Tibial nerve (tissue), 4 donors: ENCODE measurements around the gene FAS. TPM values are rescaled to one million over a fixed set of nuclear protein-coding genes. Genes with fewer than 3 reads are reported as not detected.

Experiments
- DNase-seq, 2 donors: peaks; one replicate each; pipeline ENCODE4 v3.0.0-alpha.2; 2019; ENCODE audit warnings: low spot score in 2 of 2
- H3K27ac ChIP-seq, 4 donors: fragments of 200-600 bp; sonication (generic) in 3 of 4; one replicate each; pipeline ENCODE4 v1.5.1; 2017 to 2019; ENCODE audit warnings: mild to moderate bottlenecking in 1 of 4
- H3K27me3 ChIP-seq, 2 donors: fragments of 200-600 bp; sonication (generic) in 1 of 2; one replicate each; pipeline versions ENCODE4 v1.5.1 to v1.6.0; 2017 to 2019
- H3K36me3 ChIP-seq, 3 donors: fragments of 200-600 bp; sonication (generic); one replicate each; pipeline ENCODE4 v1.5.1; 2018 to 2019
- H3K4me1 ChIP-seq, 4 donors: fragments of 200-600 bp; sonication (generic) in 3 of 4; one replicate each; pipeline ENCODE4 v1.5.1; 2017 to 2019
- H3K4me3 ChIP-seq, 4 donors: fragments of 200-600 bp; sonication (generic) in 3 of 4; one replicate each; pipeline ENCODE4 v1.5.1; 2017 to 2019; ENCODE audit warnings: mild to moderate bottlenecking in 1 of 4, moderate library complexity in 1 of 4
- H3K9me3 ChIP-seq, 4 donors: fragments of 200-600 bp; sonication (generic) in 3 of 4; one replicate each; pipeline ENCODE4 v1.5.1; 2017 to 2019
- EP300 ChIP-seq, 2 donors: sonication (generic); formaldehyde crosslinking; IDR thresholded peaks; one replicate each; pipeline ENCODE4 v1.6.1; 2017; ENCODE audit warnings: antibody characterized with exemption in 2 of 2, mild to moderate bottlenecking in 1 of 2
- POLR2A ChIP-seq, 2 donors: fragments of 450-650 bp; IDR thresholded peaks; one replicate each; pipeline ENCODE4 v1.6.1; 2017; ENCODE audit warnings: antibody characterized with exemption in 2 of 2, mild to moderate bottlenecking in 2 of 2, moderate library complexity in 2 of 2
- WGBS, 2 donors: methylation state at CpG; one replicate each; pipeline ENCODE4 v1.1.5; 2018; 5-methylcytosine and 5-hydroxymethylcytosine counted together
- total RNA-seq, 4 donors: library from RNA; depleted of rRNA; stranded (reverse); fragments of >200 nt; gene quantifications; one replicate each; pipeline ENCODE4 v1.1.0, GENCODE V29; 2016
- TF ChIP-seq, protein P1 (sequence below), 5 experiments: fragments of 200-600 bp in 3 of 5; fragments of 450-650 bp in 2 of 5; sonication (generic) in 3 of 5; IDR thresholded peaks; one replicate each; pipeline ENCODE4 v1.5.1; 2016 to 2019; ENCODE audit warnings: antibody characterized with exemption in 5 of 5, mild to moderate bottlenecking in 3 of 5, moderate library complexity in 2 of 5

The FAS gene
- total RNA-seq, 4 donors from 2014 or later, result 18.4 to 32.2 (median 20.9) TPM

DNA sequence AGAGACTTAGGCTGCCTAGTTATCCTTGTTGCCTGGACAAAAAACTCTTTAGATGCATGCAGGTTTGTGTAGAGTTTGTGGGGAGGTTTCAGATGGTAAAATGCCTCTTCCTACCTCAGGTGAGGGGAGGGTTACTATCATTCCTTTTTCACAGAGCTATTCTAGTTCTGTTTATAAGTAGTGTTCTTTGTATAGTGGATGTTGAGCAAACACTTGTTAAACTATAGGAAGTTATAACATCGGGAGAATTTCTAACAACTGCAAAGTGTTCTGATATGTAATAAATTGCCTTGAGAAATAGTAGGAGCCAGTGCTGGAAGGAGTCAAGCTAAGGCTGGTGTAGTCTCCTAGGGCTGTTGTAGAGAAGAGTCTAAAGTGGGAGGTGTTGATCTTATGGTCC lies 6.7 kb upstream of the FAS start:
- H3K27ac ChIP-seq, result peak overlapping the region in 1 of 4 donors; percentile 15
- 72% methylated on average over 1 of the region's 1 CpG for WGBS, 2 donors
- no peaks in the 10 kb centered on the region for H3K9me3 ChIP-seq
- no peak for DNase-seq
- no peaks in the 10 kb centered on the region for H3K27me3 ChIP-seq
- H3K36me3 ChIP-seq, result no peaks in the 10 kb centered on the region
- H3K4me1 ChIP-seq, result peaks cover 0 to 27% (median 0%) of the 10 kb centered on the region in 4 donors
- TF ChIP-seq, protein P1, sequence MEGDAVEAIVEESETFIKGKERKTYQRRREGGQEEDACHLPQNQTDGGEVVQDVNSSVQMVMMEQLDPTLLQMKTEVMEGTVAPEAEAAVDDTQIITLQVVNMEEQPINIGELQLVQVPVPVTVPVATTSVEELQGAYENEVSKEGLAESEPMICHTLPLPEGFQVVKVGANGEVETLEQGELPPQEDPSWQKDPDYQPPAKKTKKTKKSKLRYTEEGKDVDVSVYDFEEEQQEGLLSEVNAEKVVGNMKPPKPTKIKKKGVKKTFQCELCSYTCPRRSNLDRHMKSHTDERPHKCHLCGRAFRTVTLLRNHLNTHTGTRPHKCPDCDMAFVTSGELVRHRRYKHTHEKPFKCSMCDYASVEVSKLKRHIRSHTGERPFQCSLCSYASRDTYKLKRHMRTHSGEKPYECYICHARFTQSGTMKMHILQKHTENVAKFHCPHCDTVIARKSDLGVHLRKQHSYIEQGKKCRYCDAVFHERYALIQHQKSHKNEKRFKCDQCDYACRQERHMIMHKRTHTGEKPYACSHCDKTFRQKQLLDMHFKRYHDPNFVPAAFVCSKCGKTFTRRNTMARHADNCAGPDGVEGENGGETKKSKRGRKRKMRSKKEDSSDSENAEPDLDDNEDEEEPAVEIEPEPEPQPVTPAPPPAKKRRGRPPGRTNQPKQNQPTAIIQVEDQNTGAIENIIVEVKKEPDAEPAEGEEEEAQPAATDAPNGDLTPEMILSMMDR (IDR thresholded peaks at IDR 0.05), result no peak
- TF ChIP-seq POLR2A (IDR thresholded peaks at IDR 0.05) (no peak), EP300 (IDR thresholded peaks at IDR 0.05) (no peak)
- H3K4me3 ChIP-seq, result no peak overlapping the region

DNA sequence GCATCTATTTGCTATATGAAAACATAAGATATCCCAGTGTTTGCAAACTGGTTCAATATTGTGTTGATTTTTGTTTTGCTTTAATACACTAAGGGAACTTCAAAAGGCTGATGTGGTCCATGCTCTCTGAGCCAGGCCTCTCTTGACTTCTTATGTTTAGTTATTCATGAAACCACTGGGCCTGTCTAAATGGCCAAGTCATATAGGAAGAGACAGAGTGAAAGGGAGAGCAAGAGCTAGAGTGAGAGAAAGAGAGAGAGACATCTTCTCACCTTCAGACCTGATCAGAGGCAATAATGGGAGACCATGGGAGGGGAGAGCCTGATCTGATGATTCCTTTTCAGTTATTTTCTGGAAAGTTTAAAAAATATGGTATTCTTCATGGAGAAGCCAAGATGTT lies 6.1 kb upstream of the FAS start:
- peaks cover 0 to 29% (median 4%) of the 10 kb centered on the region in 4 donors for H3K4me1 ChIP-seq
- no peaks in the 10 kb centered on the region for H3K27me3 ChIP-seq
- no peaks in the 10 kb centered on the region for H3K36me3 ChIP-seq
- no peaks in the 10 kb centered on the region for H3K9me3 ChIP-seq
- DNase-seq, result no peak
- peak overlapping the region in 1 of 4 donors; percentile 15 for H3K27ac ChIP-seq
- no peak overlapping the region for H3K4me3 ChIP-seq
- TF ChIP-seq EP300 (IDR thresholded peaks at IDR 0.05) (no peak), POLR2A (IDR thresholded peaks at IDR 0.05) (no peak)
- TF ChIP-seq, protein P1 (IDR thresholded peaks at IDR 0.05), result no peak

DNA sequence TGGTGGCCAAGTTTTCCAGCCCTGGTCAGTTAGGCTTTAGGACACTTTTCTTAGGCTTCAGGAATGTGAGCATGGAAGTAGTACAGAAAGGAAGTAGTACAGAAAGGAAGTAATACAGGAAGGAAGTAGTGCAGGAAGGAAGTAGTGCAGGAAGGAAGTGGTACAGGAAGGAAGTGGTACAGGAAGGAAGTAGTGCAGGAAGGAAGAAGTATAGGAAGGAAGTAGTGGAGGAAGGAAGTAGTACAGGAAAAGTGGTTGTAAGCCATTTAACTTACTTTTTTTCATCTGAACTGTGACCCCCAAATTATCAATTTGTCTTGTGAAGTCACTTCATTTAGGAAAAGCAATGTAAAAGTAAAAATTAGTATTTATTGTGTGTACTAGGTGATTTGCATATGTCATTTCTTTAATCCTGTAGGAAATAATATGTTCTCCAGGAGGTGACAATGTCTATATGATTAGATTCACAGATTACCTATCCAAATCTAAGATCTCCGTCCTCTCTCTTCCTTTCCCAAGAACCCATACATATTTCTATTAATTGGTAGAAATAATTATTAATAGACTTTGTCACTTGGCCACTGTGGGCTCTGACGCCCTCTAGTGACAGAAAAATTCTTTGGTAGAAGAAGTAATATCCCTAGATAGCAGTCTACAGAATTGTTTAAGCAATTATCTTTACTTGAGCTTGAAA lies 3.9 kb upstream of the FAS start:
- no peak overlapping the region for H3K4me3 ChIP-seq
- H3K27ac ChIP-seq, result peak overlapping the region in 1 of 4 donors; percentile 37
- WGBS, 2 donors, result 31 to 33% methylated on average over 2 of the region's 2 CpGs
- H3K27me3 ChIP-seq, result no peaks in the 10 kb centered on the region
- TF ChIP-seq, protein P1 (IDR thresholded peaks at IDR 0.05), result peak; percentile 59 to 81 (median 76)
- no peak for TF ChIP-seq EP300 (IDR thresholded peaks at IDR 0.05)
- no peaks in the 10 kb centered on the region for H3K9me3 ChIP-seq
- H3K36me3 ChIP-seq, result no peaks in the 10 kb centered on the region
- DNase-seq, result peak in 1 of 2 donors; percentile 67
- H3K4me1 ChIP-seq, result peaks cover 0 to 25% (median 8%) of the 10 kb centered on the region in 4 donors

DNA sequence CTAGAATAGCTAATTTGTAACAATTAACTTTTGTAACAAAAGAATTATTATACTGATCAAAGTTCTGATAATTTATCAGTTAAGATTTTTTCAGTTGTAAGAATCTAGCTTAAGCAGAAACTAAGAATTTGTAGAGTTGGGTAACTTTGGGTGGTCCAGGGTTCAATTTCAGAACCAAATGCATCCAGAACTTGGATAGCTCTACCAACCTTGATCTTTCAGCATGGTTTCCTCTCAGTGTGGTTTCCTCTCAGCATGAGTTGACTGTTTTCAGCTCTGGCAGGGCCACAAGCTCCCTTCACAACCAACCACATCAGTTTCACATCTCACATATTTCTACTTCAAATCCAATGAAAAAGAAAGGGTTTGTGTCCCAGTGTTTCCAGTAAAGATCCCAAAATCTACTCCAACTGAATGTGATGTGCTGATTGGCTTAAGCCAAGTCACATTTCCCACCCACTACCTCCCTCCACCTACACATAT lies 3.3 kb upstream of the FAS start:
- Histone ChIP-seq H3K9me3 (no peaks in the 10 kb centered on the region), H3K27ac (peak overlapping the region in 2 of 4 donors; percentile 32 to 37), H3K27me3 (no peaks in the 10 kb centered on the region), H3K4me3 (no peak overlapping the region), H3K36me3 (no peaks in the 10 kb centered on the region), H3K4me1 (peaks cover 0 to 24% (median 10%) of the 10 kb centered on the region in 4 donors)
- TF ChIP-seq EP300 (IDR thresholded peaks at IDR 0.05) (no peak), POLR2A (IDR thresholded peaks at IDR 0.05) (no peak)
- TF ChIP-seq, protein P1 (IDR thresholded peaks at IDR 0.05), result no peak
- no peak for DNase-seq

DNA sequence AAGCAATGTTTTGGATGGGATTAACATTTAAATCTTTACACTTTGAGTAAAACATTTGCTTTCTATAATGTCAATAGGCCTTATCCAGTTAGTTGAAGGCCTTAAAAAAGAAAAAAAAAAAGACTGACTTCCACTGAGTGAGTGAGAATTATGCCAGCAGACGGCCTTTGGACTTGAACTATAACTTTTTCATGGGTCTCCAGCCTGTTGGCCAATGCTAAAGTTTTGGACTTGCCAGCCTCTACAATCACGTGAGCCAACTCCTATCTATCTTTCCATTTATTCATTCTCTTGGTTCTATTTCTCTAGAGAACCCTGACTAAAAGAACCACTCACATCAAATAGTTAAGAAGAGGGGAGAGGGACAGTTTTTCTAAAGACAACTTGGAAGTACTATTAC lies 2.8 kb upstream of the FAS start:
- DNase-seq, result no peak
- Histone ChIP-seq H3K9me3 (no peaks in the 10 kb centered on the region), H3K27me3 (no peaks in the 10 kb centered on the region), H3K36me3 (no peaks in the 10 kb centered on the region), H3K4me1 (peaks cover 0 to 28% (median 12%) of the 10 kb centered on the region in 4 donors), H3K27ac (peak overlapping the region in 2 of 4 donors; percentile 37 to 97), H3K4me3 (no peak overlapping the region)
- 39 to 83% methylated on average over 2 of the region's 2 CpGs for WGBS, 2 donors
- TF ChIP-seq POLR2A (IDR thresholded peaks at IDR 0.05) (no peak), EP300 (IDR thresholded peaks at IDR 0.05) (no peak)
- TF ChIP-seq, protein P1 (IDR thresholded peaks at IDR 0.05), result no peak
